HG03457 (cell line): ENCODE measurements around the gene TCTA.
A peak's percentile ranks its signal among the peaks of the same experiment; 100 is the strongest.
"Not testable (repeated sequence)": the region's sequence is repeated elsewhere in the genome, so short reads cannot be mapped to it uniquely, and the experiment has no call there.

Experiments used
- ATAC-seq: cut with Tn5 transposase; IDR thresholded peaks from one replicate; pipeline ENCODE4 v1.9.1; 2021; ENCODE audit warnings: moderate number of reproducible peaks; ENCODE audit not compliant: unreplicated experiment

Gene TCTA

GRCh38 chr3:49411968-49412631 lies at the start of gene TCTA, which contains the start of gene RHOA:
TCTA (plus strand) TSS chr3:49412423; CDS start chr3:49412427, 4 bp downstream.
RHOA (minus strand) TSS chr3:49411976; CDS start chr3:49375589, 36,387 bp downstream.
- ATAC-seq = peak; percentile 60

- no peak for ATAC-seq
Observed at GRCh38 chr3:49362561-49362960, 49.7 kb upstream of the TCTA start.

- ATAC-seq = no peak
Observed at GRCh38 chr3:49370585-49371290, 41.5 kb upstream of the TCTA start.

- no peak for ATAC-seq
Observed at GRCh38 chr3:49371946-49372345, 40.3 kb upstream of the TCTA start.

GRCh38 chr3:49377483-49377882 lies 34.7 kb upstream of the TCTA start:
- no peak for ATAC-seq

- no peak for ATAC-seq
Observed at GRCh38 chr3:49378249-49378895, 33.9 kb upstream of the TCTA start.

- ATAC-seq = no peak
Observed at GRCh38 chr3:49383387-49383786, 28.8 kb upstream of the TCTA start.

GRCh38 chr3:49385617-49386016 lies 26.6 kb upstream of the TCTA start:
- ATAC-seq = no peak

GRCh38 chr3:49386056-49386756 lies 26.0 kb upstream of the TCTA start:
- no peak for ATAC-seq

- ATAC-seq = no peak
Observed at GRCh38 chr3:49387721-49388120, 24.5 kb upstream of the TCTA start.

- ATAC-seq = no peak
Observed at GRCh38 chr3:49388289-49388820, 23.9 kb upstream of the TCTA start.

GRCh38 chr3:49389297-49389696 lies 22.9 kb upstream of the TCTA start:
- ATAC-seq = no peak

- not testable (repeated sequence) for ATAC-seq
Observed at GRCh38 chr3:49391310-49391709, 20.9 kb upstream of the TCTA start.

- no peak for ATAC-seq
Observed at GRCh38 chr3:49397470-49397869, 14.8 kb upstream of the TCTA start.

GRCh38 chr3:49399461-49399860 lies 12.8 kb upstream of the TCTA start:
- no peak for ATAC-seq

- no peak for ATAC-seq
Observed at GRCh38 chr3:49401766-49402165, 10.5 kb upstream of the TCTA start.

- no peak for ATAC-seq
Observed at GRCh38 chr3:49403891-49404290, 8.3 kb upstream of the TCTA start.

GRCh38 chr3:49405570-49405969 lies 6.7 kb upstream of the TCTA start:
- not testable (repeated sequence) for ATAC-seq

- ATAC-seq = no peak
Observed at GRCh38 chr3:49406571-49407565, 5.4 kb upstream of the TCTA start.
